ENCODE data around the gene ASGR1.
A peak's percentile ranks its signal among the peaks of the same experiment; 100 is the strongest.

ASGR1 gene

DNA sequence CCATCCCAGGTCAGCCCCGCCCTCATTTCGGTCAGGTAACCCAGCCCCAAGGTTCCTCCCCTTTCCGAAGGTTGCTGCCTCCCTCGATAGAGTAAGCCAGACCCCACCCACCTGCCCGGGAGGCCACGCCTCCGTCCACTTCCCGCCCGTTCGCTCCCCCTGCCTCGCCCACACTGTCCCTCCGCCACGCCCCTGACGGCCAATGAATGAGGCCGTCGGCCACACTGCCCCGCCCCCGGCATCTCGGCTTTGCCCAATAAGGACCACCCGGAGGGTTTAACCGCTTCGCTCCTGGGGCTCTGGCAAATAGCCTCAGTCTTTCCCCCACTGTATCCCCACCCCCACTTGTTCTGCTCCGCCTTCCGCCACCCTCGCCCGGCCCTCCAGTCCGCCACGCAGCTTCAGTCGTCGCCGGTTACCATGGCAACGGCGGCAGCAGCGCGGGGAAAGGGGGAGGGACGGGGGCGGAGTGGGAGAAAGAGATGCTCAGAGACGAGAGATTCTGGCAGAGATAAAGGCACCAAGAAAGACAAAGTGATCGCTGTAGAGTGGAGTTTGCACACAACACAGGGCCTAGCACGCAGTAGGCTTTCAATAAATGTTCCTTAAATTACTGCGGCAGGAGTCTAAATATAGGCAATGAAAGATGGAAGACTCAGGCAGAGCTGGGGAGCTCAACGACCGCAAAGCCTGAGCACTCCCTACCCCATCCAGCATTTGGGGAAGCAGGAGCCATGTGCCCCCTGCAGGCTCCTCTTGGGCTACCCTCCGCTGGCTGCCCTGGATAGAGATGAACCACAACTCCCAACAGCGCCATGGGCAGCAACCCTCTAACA lies 35.3 kb upstream of the ASGR1 start:
- Histone ChIP-seq H3K4me2 (ENCODE audit: low read length) (peak overlapping the region; percentile 86), H3K9me3 (ENCODE audit: insufficient read depth, low read length) (no peaks in the 10 kb centered on the region), H3K4me1 (ENCODE audit: low read length) (peaks cover 40% of the 10 kb centered on the region), H3K4me3 (ENCODE audit: low read length) (peak overlapping the region; percentile 81), H3K79me2 (ENCODE audit: low read length) (no peaks in the 10 kb centered on the region), H3K27ac (ENCODE audit: low read length) (peak overlapping the region; percentile 33), H3K36me3 (replicated peaks; ENCODE audit: low read depth, low read length) (no peaks in the 10 kb centered on the region), H3K9ac (ENCODE audit: low read length) (peak overlapping the region; percentile 54; the same call in 1 of the 2 replicates), H2AFZ (ENCODE audit: low read depth, low read length) (no peak overlapping the region), H3K27me3 (ENCODE audit: low read depth, low read length) (no peaks in the 10 kb centered on the region), H4K20me1 (ENCODE audit: insufficient read depth, low read length) (no peaks in the 10 kb centered on the region)
- TF ChIP-seq EZH2phosphoT487 (IDR thresholded peaks at IDR 0.05; ENCODE audit: low read depth) = no peak
- TF ChIP-seq, protein P1, sequence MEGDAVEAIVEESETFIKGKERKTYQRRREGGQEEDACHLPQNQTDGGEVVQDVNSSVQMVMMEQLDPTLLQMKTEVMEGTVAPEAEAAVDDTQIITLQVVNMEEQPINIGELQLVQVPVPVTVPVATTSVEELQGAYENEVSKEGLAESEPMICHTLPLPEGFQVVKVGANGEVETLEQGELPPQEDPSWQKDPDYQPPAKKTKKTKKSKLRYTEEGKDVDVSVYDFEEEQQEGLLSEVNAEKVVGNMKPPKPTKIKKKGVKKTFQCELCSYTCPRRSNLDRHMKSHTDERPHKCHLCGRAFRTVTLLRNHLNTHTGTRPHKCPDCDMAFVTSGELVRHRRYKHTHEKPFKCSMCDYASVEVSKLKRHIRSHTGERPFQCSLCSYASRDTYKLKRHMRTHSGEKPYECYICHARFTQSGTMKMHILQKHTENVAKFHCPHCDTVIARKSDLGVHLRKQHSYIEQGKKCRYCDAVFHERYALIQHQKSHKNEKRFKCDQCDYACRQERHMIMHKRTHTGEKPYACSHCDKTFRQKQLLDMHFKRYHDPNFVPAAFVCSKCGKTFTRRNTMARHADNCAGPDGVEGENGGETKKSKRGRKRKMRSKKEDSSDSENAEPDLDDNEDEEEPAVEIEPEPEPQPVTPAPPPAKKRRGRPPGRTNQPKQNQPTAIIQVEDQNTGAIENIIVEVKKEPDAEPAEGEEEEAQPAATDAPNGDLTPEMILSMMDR (IDR thresholded peaks at IDR 0.05; ENCODE audit: low read depth, low read length) = peak; percentile 35; the same call in 1 of the 2 replicates

DNA sequence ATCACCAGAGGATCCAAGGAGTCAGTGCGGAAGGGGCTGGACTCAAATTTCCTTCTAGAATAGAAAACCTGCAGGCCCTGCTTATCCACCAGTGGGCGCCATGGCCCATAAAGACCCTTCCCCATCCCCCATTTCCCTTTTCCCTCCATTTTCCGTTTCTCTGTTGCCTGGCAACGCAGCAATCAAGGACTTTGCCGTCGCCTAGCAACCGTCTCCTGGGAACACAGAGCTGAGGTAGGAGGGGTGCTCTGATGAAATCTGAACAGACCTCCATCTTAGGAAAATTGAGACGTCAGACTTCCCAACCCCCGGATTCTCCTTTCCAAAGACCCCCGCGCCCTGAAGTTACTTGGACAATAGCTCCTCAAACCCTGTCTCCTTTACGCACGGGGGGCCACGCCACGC lies 34.7 kb upstream of the ASGR1 start:
- Histone ChIP-seq H3K9ac (ENCODE audit: low read length) (peak overlapping the region; percentile 54; the same call in 1 of the 2 replicates), H3K4me2 (ENCODE audit: low read length) (peak overlapping the region; percentile 86), H3K27me3 (ENCODE audit: low read depth, low read length) (no peaks in the 10 kb centered on the region), H3K36me3 (replicated peaks; ENCODE audit: low read depth, low read length) (no peaks in the 10 kb centered on the region), H3K27ac (ENCODE audit: low read length) (no peak overlapping the region), H3K4me1 (ENCODE audit: low read length) (peaks cover 33% of the 10 kb centered on the region), H4K20me1 (ENCODE audit: insufficient read depth, low read length) (no peaks in the 10 kb centered on the region), H2AFZ (ENCODE audit: low read depth, low read length) (no peak overlapping the region), H3K4me3 (ENCODE audit: low read length) (peak overlapping the region; percentile 81), H3K9me3 (ENCODE audit: insufficient read depth, low read length) (no peaks in the 10 kb centered on the region), H3K79me2 (ENCODE audit: low read length) (no peaks in the 10 kb centered on the region)
- no peak for TF ChIP-seq EZH2phosphoT487 (IDR thresholded peaks at IDR 0.05; ENCODE audit: low read depth)
- TF ChIP-seq, protein P1 (IDR thresholded peaks at IDR 0.05; ENCODE audit: low read depth, low read length) = peak; percentile 42

DNA sequence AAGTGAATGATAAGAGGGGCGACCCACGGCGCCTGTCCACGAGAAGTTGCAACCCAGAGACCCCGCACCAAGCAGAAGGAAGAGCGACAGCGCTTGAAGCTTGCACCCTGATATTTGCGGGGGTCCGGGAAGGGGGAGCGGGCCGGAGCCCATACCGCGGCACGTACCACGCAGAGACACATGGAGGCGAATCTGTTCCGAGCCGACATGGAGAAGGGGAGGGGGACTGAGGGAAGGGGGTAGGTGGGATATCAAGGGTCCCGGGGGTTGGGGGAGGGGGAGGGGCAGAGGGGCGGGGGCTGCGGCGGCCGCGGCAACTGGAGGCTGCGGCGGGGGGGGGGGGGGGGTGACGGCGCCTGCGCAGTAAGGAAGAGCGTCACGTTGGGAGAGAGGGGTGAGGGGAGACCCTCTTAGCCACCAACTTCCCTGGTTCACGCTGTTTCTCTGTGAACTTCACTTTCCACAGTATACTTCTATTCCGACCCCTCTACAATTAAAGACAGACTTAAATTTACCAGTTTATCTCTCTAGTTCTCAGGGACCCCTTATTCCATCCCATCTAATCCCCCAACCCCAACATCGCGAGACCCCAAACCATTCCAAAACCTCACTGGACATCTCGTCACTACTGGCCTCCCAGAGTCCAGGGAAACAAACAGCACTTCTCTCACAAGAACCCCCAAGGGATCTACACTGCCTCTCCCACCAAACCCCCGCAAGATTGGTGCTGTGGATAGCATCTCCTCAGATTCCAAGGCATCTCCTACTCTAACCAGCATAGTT lies 32.5 kb upstream of the ASGR1 start:
- Histone ChIP-seq H3K27ac (ENCODE audit: low read length) (no peak overlapping the region), H3K4me2 (ENCODE audit: low read length) (no peak overlapping the region), H4K20me1 (ENCODE audit: insufficient read depth, low read length) (no peaks in the 10 kb centered on the region), H3K9me3 (ENCODE audit: insufficient read depth, low read length) (no peaks in the 10 kb centered on the region), H3K9ac (ENCODE audit: low read length) (no peak overlapping the region), H2AFZ (ENCODE audit: low read depth, low read length) (no peak overlapping the region), H3K36me3 (replicated peaks; ENCODE audit: low read depth, low read length) (no peaks in the 10 kb centered on the region), H3K4me1 (ENCODE audit: low read length) (peaks cover 19% of the 10 kb centered on the region), H3K4me3 (ENCODE audit: low read length) (no peak overlapping the region), H3K27me3 (ENCODE audit: low read depth, low read length) (no peaks in the 10 kb centered on the region), H3K79me2 (ENCODE audit: low read length) (no peaks in the 10 kb centered on the region)
- TF ChIP-seq EZH2phosphoT487 (IDR thresholded peaks at IDR 0.05; ENCODE audit: low read depth) = no peak
- TF ChIP-seq, protein P1 (IDR thresholded peaks at IDR 0.05; ENCODE audit: low read depth, low read length) = no peak
